C4-2B (cell line): ENCODE measurements around the gene MRPS6.

Experiments
- H3K27ac ChIP-seq: fragments of 450-650 bp; 2 replicates; pipeline ENCODE4 v1.5.1; 2017
- CTCF ChIP-seq: fragments of 450-650 bp; conservative IDR thresholded peaks from 2 replicates; pipeline ENCODE4 v1.5.1; 2017; ENCODE audit warnings: mild to moderate bottlenecking
- ZFX ChIP-seq: fragments of 450-650 bp; IDR thresholded peaks from 2 replicates; pipeline ENCODE4 v1.6.1; 2017

The MRPS6 gene

GRCh38 chr21:34147792-34148418 is 74.5 kb downstream of the MRPS6 start:
- TF ChIP-seq CTCF (no peak), ZFX (no peak)

GRCh38 chr21:34148419-34148804 is 75.0 kb downstream of the MRPS6 start:
- TF ChIP-seq CTCF (no peak), ZFX (no peak)
- H3K27ac ChIP-seq, result no peak overlapping the region

More at GRCh38 chr21:34147792-34148418, 74.5 kb downstream of the MRPS6 start:
- no peak overlapping the region for H3K27ac ChIP-seq

- TF ChIP-seq ZFX (no peak), CTCF (no peak)
- no peak overlapping the region for H3K27ac ChIP-seq
Observed at GRCh38 chr21:34148826-34149558, 75.6 kb downstream of the MRPS6 start.

- TF ChIP-seq CTCF (no peak), ZFX (no peak)
- no peak overlapping the region for H3K27ac ChIP-seq
Observed at GRCh38 chr21:34152500-34152899, 79.1 kb downstream of the MRPS6 start.

- TF ChIP-seq CTCF, result no peak
- no peak for TF ChIP-seq ZFX
- H3K27ac ChIP-seq, result no peak overlapping the region
Observed at GRCh38 chr21:34154878-34155277, 81.5 kb downstream of the MRPS6 start.

GRCh38 chr21:34156957-34157356 is 83.6 kb downstream of the MRPS6 start:
- TF ChIP-seq CTCF (no peak), ZFX (no peak)
- no peak overlapping the region for H3K27ac ChIP-seq

- TF ChIP-seq CTCF (no peak), ZFX (no peak)
Observed at GRCh38 chr21:34157521-34157920, 84.1 kb downstream of the MRPS6 start.

More at GRCh38 chr21:34157521-34157920, 84.1 kb downstream of the MRPS6 start:
- no peak overlapping the region for H3K27ac ChIP-seq
